Activated naive CD4-positive, alpha-beta T cell treated with anti-CD3 and anti-CD28 coated beads, Interleukin-2, amount 50 U/mL, for 16 hours (primary cell): Measurements from ENCODE around the gene USP10.

Source experiments
- DNase-seq: peaks from one replicate; pipeline ENCODE4 v3.0.0-alpha.2; 2020

The USP10 gene

DNA sequence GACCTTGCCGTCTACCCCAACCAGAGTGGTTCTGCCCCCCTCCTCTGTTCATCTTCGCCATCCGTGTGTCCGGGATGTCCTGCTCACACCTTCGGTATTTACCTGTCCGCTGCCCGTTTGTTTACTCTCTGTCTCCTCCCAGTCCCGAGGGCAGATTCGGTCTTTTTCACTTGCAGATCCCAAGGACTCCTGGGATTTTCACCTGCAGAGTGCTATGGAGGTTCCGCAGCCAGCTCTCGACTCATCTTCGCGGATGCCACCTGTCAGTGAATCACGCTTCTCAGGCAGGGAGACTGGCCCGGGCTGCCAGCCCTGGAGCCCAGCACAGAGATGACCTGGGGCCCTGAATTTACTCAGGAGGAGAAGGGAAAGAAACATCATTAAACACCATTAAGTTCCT is 128.1 kb downstream of the USP10 start:
- DNase-seq, result no peak

DNA sequence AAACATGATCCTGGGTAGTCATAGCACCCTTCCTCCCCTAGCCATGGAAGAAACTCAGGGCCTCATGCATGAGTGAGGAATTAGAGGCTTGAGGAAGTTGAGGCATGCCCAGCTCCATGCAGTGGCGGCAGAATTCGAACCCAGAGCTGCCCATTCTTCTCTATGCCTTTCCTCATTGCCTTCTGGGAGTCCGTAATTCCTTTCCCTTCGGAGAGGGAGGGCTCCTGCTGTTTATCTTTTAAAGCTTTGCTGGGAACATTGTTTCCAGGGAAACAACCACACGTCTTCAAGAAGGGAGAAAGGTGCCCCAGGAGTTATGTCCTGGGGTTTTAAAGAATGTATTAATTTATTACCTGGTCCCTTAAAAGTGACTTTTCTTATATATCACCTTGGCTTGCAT is 128.5 kb downstream of the USP10 start:
- no peak for DNase-seq
